Glutamatergic neuron (in vitro differentiated cells): Measurements from ENCODE around the gene CCDC146. TPM values are rescaled to one million over a fixed set of nuclear protein-coding genes. Genes with fewer than 3 reads are reported as not detected.

Source experiments
- DNase-seq: peaks from one replicate; pipeline ENCODE4 v3.0.0; 2022
- H3K27ac Mint-ChIP-seq: one replicate; pipeline ENCODE4 v1.8.0; 2020; ENCODE audit warnings: mild to moderate bottlenecking, mixed read lengths, inconsistent platforms; ENCODE audit not compliant: unreplicated experiment
- H3K27me3 Mint-ChIP-seq: one replicate; pipeline ENCODE4 v1.8.0; 2020; ENCODE audit warnings: mild to moderate bottlenecking, moderate library complexity, mixed read lengths, inconsistent platforms; ENCODE audit not compliant: unreplicated experiment
- H3K36me3 Mint-ChIP-seq: one replicate; pipeline ENCODE4 v1.8.0; 2020; ENCODE audit warnings: mild to moderate bottlenecking, mixed read lengths, inconsistent platforms; ENCODE audit not compliant: unreplicated experiment
- H3K4me1 Mint-ChIP-seq: one replicate; pipeline ENCODE4 v1.8.0; 2020; ENCODE audit warnings: mild to moderate bottlenecking, low read depth, mixed read lengths, inconsistent platforms; ENCODE audit not compliant: unreplicated experiment
- H3K4me3 Mint-ChIP-seq: one replicate; pipeline ENCODE4 v1.8.0; 2020; ENCODE audit warnings: mild to moderate bottlenecking, mixed read lengths, inconsistent platforms; ENCODE audit not compliant: unreplicated experiment
- H3K9me3 Mint-ChIP-seq: one replicate; pipeline ENCODE4 v1.8.0; 2020; ENCODE audit warnings: mild to moderate bottlenecking, moderate library complexity, mixed read lengths, inconsistent platforms; ENCODE audit not compliant: unreplicated experiment
- total RNA-seq: library from RNA; stranded (reverse); fragmentation: NEBNext Ultra II Directional; extraction: Animal tissue kit (Norgen Biotek cat#: 25700); gene quantifications from one replicate; pipeline ENCODE4 v1.2.1, GENCODE V29; 2021; ENCODE audit not compliant: unreplicated experiment
- TF ChIP-seq, protein P1 (sequence below): fragments of 200-600 bp; sonication (generic); IDR thresholded peaks from one replicate; pipeline ENCODE4 v1.5.0; 2021; ENCODE audit not compliant: partially characterized antibody, unreplicated experiment

The CCDC146 gene
- total RNA-seq, 1 donor from 2014 or later: 3.7 TPM

- Mint-ChIP-seq H3K4me3 (no peak overlapping the region), H3K27ac (no peak overlapping the region), H3K36me3 (no peaks in the 10 kb centered on the region), H3K4me1 (no peaks in the 10 kb centered on the region), H3K9me3 (no peaks in the 10 kb centered on the region), H3K27me3 (peaks cover 2% of the 10 kb centered on the region)
- no peak for DNase-seq
- TF ChIP-seq, protein P1, sequence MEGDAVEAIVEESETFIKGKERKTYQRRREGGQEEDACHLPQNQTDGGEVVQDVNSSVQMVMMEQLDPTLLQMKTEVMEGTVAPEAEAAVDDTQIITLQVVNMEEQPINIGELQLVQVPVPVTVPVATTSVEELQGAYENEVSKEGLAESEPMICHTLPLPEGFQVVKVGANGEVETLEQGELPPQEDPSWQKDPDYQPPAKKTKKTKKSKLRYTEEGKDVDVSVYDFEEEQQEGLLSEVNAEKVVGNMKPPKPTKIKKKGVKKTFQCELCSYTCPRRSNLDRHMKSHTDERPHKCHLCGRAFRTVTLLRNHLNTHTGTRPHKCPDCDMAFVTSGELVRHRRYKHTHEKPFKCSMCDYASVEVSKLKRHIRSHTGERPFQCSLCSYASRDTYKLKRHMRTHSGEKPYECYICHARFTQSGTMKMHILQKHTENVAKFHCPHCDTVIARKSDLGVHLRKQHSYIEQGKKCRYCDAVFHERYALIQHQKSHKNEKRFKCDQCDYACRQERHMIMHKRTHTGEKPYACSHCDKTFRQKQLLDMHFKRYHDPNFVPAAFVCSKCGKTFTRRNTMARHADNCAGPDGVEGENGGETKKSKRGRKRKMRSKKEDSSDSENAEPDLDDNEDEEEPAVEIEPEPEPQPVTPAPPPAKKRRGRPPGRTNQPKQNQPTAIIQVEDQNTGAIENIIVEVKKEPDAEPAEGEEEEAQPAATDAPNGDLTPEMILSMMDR: no peak
Observed at GRCh38 chr7:77238703-77239136, 116.3 kb downstream of the CCDC146 start.

DNA sequence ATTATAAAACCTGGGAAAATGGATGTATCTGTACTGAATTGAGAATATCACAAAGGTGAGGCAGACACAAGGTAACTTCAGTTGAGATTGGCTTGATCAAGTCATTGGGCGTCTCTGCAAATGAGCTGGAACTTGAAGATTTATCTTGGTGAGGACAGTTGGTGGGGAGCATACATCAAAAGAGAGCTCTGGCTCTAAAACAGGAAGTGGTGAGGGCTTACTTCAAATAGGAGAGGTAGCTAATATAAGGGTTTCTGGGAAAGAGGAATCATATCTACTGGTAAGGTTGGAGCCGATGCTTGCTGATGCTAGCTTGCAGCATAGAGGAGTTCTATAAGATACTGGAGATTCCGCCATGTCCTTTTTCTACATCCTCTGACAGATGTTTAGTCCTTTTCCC is 117.1 kb downstream of the CCDC146 start:
- TF ChIP-seq, protein P1: no peak
- Mint-ChIP-seq H3K27ac (no peak overlapping the region), H3K4me3 (no peak overlapping the region), H3K4me1 (no peaks in the 10 kb centered on the region), H3K27me3 (peaks cover 2% of the 10 kb centered on the region), H3K9me3 (no peaks in the 10 kb centered on the region), H3K36me3 (no peaks in the 10 kb centered on the region)
- DNase-seq: no peak

GRCh38 chr7:77242068-77242467 is 119.7 kb downstream of the CCDC146 start:
- Mint-ChIP-seq H3K4me3 (no peak overlapping the region), H3K27ac (no peak overlapping the region), H3K27me3 (peaks cover 2% of the 10 kb centered on the region), H3K9me3 (no peaks in the 10 kb centered on the region), H3K4me1 (no peaks in the 10 kb centered on the region), H3K36me3 (no peaks in the 10 kb centered on the region)
- TF ChIP-seq, protein P1: no peak
- DNase-seq: no peak

DNA sequence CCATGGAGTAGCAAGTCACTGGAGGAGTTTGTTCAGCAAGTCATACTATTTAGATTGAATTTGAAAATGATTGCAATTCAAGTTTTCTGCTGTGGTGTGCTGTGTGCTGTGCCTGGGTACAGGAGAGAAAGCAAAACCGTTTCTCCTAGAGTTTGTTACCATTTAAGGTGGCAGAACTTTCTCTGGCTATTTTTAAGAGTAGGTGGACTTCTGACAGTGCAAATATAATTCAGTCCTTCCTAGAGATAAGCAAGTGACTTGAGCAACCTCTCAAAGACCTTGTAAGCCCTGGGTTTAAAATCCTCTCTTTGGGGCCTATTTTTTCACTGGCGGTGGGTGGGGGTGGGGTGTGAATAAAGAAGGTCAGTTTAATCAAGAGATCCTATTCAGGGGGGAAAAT is 120.1 kb downstream of the CCDC146 start:
- Mint-ChIP-seq H3K9me3 (no peaks in the 10 kb centered on the region), H3K27me3 (peaks cover 2% of the 10 kb centered on the region), H3K27ac (no peak overlapping the region), H3K36me3 (no peaks in the 10 kb centered on the region), H3K4me1 (no peaks in the 10 kb centered on the region), H3K4me3 (no peak overlapping the region)
- TF ChIP-seq, protein P1: no peak
- no peak for DNase-seq

DNA sequence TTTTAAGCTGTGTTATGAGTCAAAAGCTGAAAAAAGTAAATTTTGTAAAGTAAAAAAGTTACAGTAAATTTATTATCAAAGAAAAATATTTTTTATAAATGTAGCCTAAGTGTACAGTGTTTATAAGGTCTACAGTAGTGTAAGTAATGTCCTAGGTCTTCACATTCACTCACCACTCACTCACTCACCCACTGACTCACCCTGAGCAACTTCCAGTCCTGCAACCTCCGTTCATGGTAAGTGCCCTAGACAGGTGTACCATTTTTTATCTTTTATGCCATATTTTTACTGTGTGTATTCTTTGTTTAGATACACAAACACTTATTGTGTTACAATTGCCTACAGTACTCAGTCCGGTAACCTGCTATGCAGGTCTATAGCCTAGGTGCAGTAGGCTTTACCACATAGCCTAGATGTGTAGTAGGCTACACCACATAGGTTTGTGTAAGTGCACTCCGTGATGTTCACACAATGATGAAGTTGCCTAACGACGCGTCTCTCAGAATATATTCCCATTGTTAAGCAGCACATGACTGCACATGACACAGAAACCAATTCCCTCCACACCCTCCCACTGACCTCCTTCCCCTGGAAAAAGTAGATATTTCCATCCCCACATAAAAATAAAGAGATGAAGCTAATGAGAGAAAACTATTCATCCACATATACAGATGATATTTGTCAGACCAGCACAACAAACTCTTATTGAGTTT is 122.0 kb downstream of the CCDC146 start:
- H3K4me1 Mint-ChIP-seq: no peaks in the 10 kb centered on the region
- DNase-seq: no peak
- H3K9me3 Mint-ChIP-seq: no peaks in the 10 kb centered on the region
- no peaks in the 10 kb centered on the region for H3K36me3 Mint-ChIP-seq
- H3K27me3 Mint-ChIP-seq: no peaks in the 10 kb centered on the region
- no peak overlapping the region for H3K27ac Mint-ChIP-seq
- TF ChIP-seq, protein P1: no peak
- H3K4me3 Mint-ChIP-seq: no peak overlapping the region
